Adrenal gland (tissue), 12 donors: ENCODE results near the gene ABCD4. TPM values are rescaled to one million over a fixed set of nuclear protein-coding genes. Genes with fewer than 3 reads are reported as not detected.

Experiments used
- DNase-seq, 7 donors: peaks; one replicate each; pipeline ENCODE4 v3.0.0-alpha.2; 2019 to 2020
- H3K27ac ChIP-seq, 5 donors: fragments of 200-600 bp; sonication (generic) in 4 of 5; 1 replicate in 3 of 5; 2 replicates in 2 of 5; pipeline versions ENCODE4 v1.5.1 to v1.8.0; 2016 to 2020; ENCODE audit warnings: mild to moderate bottlenecking in 1 of 5
- H3K27me3 ChIP-seq: fragments of 200-600 bp; 2 replicates; pipeline ENCODE4 v1.8.0; 2021
- H3K36me3 ChIP-seq, 2 donors: fragments of 200-600 bp; replicated peaks in 1 of 2; 1 replicate in 1 of 2; 2 replicates in 1 of 2; pipeline versions ENCODE4 v1.5.1 to v1.8.0; 2018 to 2022
- H3K4me1 ChIP-seq, 2 donors: fragments of 200-600 bp; replicated peaks in 1 of 2; 1 replicate in 1 of 2; 2 replicates in 1 of 2; pipeline versions ENCODE4 v1.5.1 to v1.8.0; 2018 to 2021
- H3K4me3 ChIP-seq, 4 donors: fragments of 200-600 bp; sonication (generic) in 3 of 4; one replicate each; pipeline ENCODE4 v1.5.1; 2016 to 2018
- H3K9me3 ChIP-seq, 3 donors: fragments of 200-600 bp; sonication (generic) in 1 of 3; replicated peaks in 1 of 3; 1 replicate in 2 of 3; 2 replicates in 1 of 3; pipeline versions ENCODE4 v1.5.1 to v1.8.0; 2016 to 2021
- CTCF ChIP-seq, 6 experiments: fragments of 450-650 bp in 4 of 6; fragments of 200-600 bp in 2 of 6; sonication (generic) in 1 of 6; IDR thresholded peaks; 1 replicate in 5 of 6; 2 replicates in 1 of 6; pipeline versions ENCODE4 v1.5.1 to v1.8.0; 2016 to 2021; ENCODE audit warnings: antibody characterized with exemption in 6 of 6, mild to moderate bottlenecking in 2 of 6, moderate library complexity in 1 of 6
- POLR2A ChIP-seq, 2 donors: fragments of 450-650 bp; IDR thresholded peaks; one replicate each; pipeline ENCODE4 v1.6.1; 2017; ENCODE audit warnings: antibody characterized with exemption in 2 of 2, mild to moderate bottlenecking in 2 of 2, moderate library complexity in 1 of 2
- WGBS, 4 donors: extraction: QIAGEN DNeasy Blood & Tissue Kit in 2 of 4; methylation state at CpG; one replicate each; pipeline versions ENCODE4 v1.1.5 to v1.1.7; 2013 to 2017; 5-methylcytosine and 5-hydroxymethylcytosine counted together
- intact Hi-C, 2 donors: fragments of 100-400 bp; cut with DNase I; formaldehyde crosslinking; loops; one replicate each; pipeline versions ENCODE4 v1.14.1 to v1.15.0; 2022 to 2023
- polyA plus RNA-seq, 3 donors: library from polyadenylated mRNA; stranded (reverse); fragments of 200-250 nt in 2 of 3; fragments of 350-450 nt in 1 of 3; fragmentation: Illumina TruSeq in 1 of 3; extraction: RNeasy Lipid Tissue Mini Kit (QIAGEN cat#74804) in 1 of 3; gene quantifications; one replicate each; pipeline ENCODE4 v1.2.3, GENCODE V29; 2013 to 2014
- total RNA-seq, 9 donors: library from RNA; depleted of rRNA in 4 of 9; stranded (reverse); fragments of >200 nt in 4 of 9; fragments of 120-200 nt in 1 of 9; fragmentation: NEBNext Ultra II Directional in 1 of 9; extraction: Animal tissue kit (Norgen Biotek cat#: 25700) in 1 of 9; gene quantifications; one replicate each; pipeline versions ENCODE4 v1.1.0 to v1.2.4, GENCODE V29; 2013 to 2023
- donor health status: healthy with polysubstance abuse.
- donor health status: Bipolar disorder and iron deficiency.
- donor health status: DM: yes; HTN: yes; CAD: no.
- donor health status: DM: no; HTN: no; CAD: no.
- donor health status: DM: no; HTN: no; CAD: no.
- donor health status: DM: yes; HTN: yes; CAD: no.

Gene ABCD4
- total and polyA plus RNA-seq, 12 donors = 18.4 to 111 (median 57.9) TPM

GRCh38 chr14:74349757-74350156 lies 47.0 kb upstream of the ABCD4 start:
- Histone ChIP-seq H3K9me3 (no peaks in the 10 kb centered on the region), H3K36me3 (no peaks in the 10 kb centered on the region), H3K27ac (no peak overlapping the region), H3K27me3 (peaks cover 3% of the 10 kb centered on the region), H3K4me3 (no peak overlapping the region), H3K4me1 (no peaks in the 10 kb centered on the region)
- WGBS, 4 donors = 53 to 61% (median 57%) methylated on average over 4 of the region's 4 CpGs
- no peak for TF ChIP-seq CTCF (IDR thresholded peaks at IDR 0.05)
- TF ChIP-seq POLR2A (IDR thresholded peaks at IDR 0.05) = no peak
- intact Hi-C loops = no loop called here
- no peak for DNase-seq

- no peak overlapping the region for H3K27ac ChIP-seq
- no peak overlapping the region for H3K4me3 ChIP-seq
- no peak for TF ChIP-seq CTCF (IDR thresholded peaks at IDR 0.05)
- no peak for TF ChIP-seq POLR2A (IDR thresholded peaks at IDR 0.05)
- intact Hi-C loops = no loop called here
- H3K27me3 ChIP-seq = peaks cover 3% of the 10 kb centered on the region
- H3K36me3 ChIP-seq = no peaks in the 10 kb centered on the region
- DNase-seq = no peak
- H3K9me3 ChIP-seq = no peaks in the 10 kb centered on the region
- H3K4me1 ChIP-seq = no peaks in the 10 kb centered on the region
- WGBS, 4 donors = 58 to 66% (median 61%) methylated on average over 10 to 17 of the region's 17 CpGs
These were observed 46.2 kb upstream of the ABCD4 start for GRCh38 chr14:74348735-74349463.

GRCh38 chr14:74348241-74348734 lies 45.6 kb upstream of the ABCD4 start, which contains the start of gene VRTN:
Gene VRTN (plus strand): TSS chr14:74348471. CDS start chr14:74356784, 8,313 bp downstream.
- no peak within 1 kb of the TSS for H3K4me3 ChIP-seq
- peaks cover 3% of the 10 kb centered on the region for H3K27me3 ChIP-seq
- H3K27ac ChIP-seq = no peak within 1 kb of the TSS
- H3K9me3 ChIP-seq = no peaks in the 10 kb centered on the region
- no peaks in the 10 kb centered on the region for H3K4me1 ChIP-seq
- no peaks in the 10 kb centered on the region for H3K36me3 ChIP-seq
- intact Hi-C loops = no loop called here
- WGBS, 4 donors = 54 to 70% (median 61%) methylated on average over 6 to 12 of the region's 12 CpGs
- no peak for TF ChIP-seq POLR2A (IDR thresholded peaks at IDR 0.05)
- TF ChIP-seq CTCF (IDR thresholded peaks at IDR 0.05) = no peak
- DNase-seq = no peak

- H3K36me3 ChIP-seq = no peaks in the 10 kb centered on the region
- no peaks in the 10 kb centered on the region for H3K4me1 ChIP-seq
- H3K27me3 ChIP-seq = peaks cover 3% of the 10 kb centered on the region
- no peak for TF ChIP-seq POLR2A (IDR thresholded peaks at IDR 0.05)
- no peak for TF ChIP-seq CTCF (IDR thresholded peaks at IDR 0.05)
- intact Hi-C loops = no loop called here
- no peak overlapping the region for H3K4me3 ChIP-seq
- no peak for DNase-seq
- 45 to 75% (median 69%) methylated on average over 1 of the region's 1 CpG for WGBS, 4 donors
- H3K27ac ChIP-seq = no peak overlapping the region
- H3K9me3 ChIP-seq = no peaks in the 10 kb centered on the region
These were observed 45.0 kb upstream of the ABCD4 start for GRCh38 chr14:74347795-74348100.
